ENCODE measurements around the gene HMGB3. TPM values are rescaled to one million over a fixed set of nuclear protein-coding genes. Genes with fewer than 3 reads are reported as not detected.

HMGB3 gene
- total RNA-seq, 1 experiment from 2014 or later: 95.0 TPM

DNA sequence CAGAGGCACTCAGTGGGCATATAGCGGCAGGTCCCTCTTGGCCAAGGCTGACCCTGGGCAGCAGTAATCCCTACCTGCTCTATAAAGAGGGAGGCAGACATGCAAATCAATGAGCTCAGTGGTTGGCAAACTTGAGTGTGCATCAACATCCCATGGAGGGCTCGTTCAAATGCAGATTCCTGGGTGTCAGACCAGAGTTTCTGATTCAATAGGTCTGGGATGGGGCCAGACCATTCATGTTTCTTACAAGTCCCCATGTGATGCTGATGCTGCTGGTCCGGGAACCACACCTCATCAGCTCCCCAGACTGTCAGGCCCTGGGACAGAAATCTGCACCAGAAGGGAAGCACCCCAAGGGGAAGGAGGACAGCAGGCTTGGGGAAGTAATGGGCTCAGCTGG, 38.9 kb upstream of the HMGB3 start:
- DNase-seq (no peak), ATAC-seq (no peak)
- no peak overlapping the region for H3K4me2 ChIP-seq (ENCODE audit: low read length)
- CTCF ChIA-PET: no interaction called here
- TF ChIP-seq EZH2 (IDR thresholded peaks at IDR 0.05; ENCODE audit: low read length, unreplicated experiment) (no peak), EZH2phosphoT487 (IDR thresholded peaks at IDR 0.05; ENCODE audit: borderline replicate concordance, low read length) (no peak)
- TF ChIP-seq, protein P1, sequence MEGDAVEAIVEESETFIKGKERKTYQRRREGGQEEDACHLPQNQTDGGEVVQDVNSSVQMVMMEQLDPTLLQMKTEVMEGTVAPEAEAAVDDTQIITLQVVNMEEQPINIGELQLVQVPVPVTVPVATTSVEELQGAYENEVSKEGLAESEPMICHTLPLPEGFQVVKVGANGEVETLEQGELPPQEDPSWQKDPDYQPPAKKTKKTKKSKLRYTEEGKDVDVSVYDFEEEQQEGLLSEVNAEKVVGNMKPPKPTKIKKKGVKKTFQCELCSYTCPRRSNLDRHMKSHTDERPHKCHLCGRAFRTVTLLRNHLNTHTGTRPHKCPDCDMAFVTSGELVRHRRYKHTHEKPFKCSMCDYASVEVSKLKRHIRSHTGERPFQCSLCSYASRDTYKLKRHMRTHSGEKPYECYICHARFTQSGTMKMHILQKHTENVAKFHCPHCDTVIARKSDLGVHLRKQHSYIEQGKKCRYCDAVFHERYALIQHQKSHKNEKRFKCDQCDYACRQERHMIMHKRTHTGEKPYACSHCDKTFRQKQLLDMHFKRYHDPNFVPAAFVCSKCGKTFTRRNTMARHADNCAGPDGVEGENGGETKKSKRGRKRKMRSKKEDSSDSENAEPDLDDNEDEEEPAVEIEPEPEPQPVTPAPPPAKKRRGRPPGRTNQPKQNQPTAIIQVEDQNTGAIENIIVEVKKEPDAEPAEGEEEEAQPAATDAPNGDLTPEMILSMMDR (conservative IDR thresholded peaks at IDR 0.05; ENCODE audit: low read depth, low read length): no peak
- POLR2A ChIA-PET (ENCODE audit: unreplicated experiment): no interaction called here
- no peak overlapping the region for H3K4me3 ChIP-seq (ENCODE audit: low read length)
- no peaks in the 10 kb centered on the region for H3K4me1 ChIP-seq (ENCODE audit: insufficient read depth, low read length)
- intact Hi-C loops (cut with micrococcal nuclease): no loop called here
- H3K27ac ChIP-seq (ENCODE audit: low read length): no peak overlapping the region
- H4K20me1 ChIP-seq (ENCODE audit: low read length): no peaks in the 10 kb centered on the region
- H3K9me2 ChIP-seq (replicated peaks; ENCODE audit: low read length): no peaks in the 10 kb centered on the region
- H3K9me3 ChIP-seq (ENCODE audit: low read length): no peaks in the 10 kb centered on the region
- no peaks in the 10 kb centered on the region for H3K36me3 ChIP-seq (ENCODE audit: low read depth, low read length)
- H2AFZ ChIP-seq (ENCODE audit: low read length): no peak overlapping the region
- peaks cover 10% of the 10 kb centered on the region; the same call in 1 of the 2 replicates for H3K27me3 ChIP-seq (ENCODE audit: low read length)
- H3K79me2 ChIP-seq (ENCODE audit: low read length): no peaks in the 10 kb centered on the region
- no TSS peak for BruUV-seq (replicated peaks)
- no peak overlapping the region for H3K9ac ChIP-seq (ENCODE audit: low read length)
- H3F3A ChIP-seq (ENCODE audit: low read length, unreplicated experiment): no peaks in the 10 kb centered on the region

DNA sequence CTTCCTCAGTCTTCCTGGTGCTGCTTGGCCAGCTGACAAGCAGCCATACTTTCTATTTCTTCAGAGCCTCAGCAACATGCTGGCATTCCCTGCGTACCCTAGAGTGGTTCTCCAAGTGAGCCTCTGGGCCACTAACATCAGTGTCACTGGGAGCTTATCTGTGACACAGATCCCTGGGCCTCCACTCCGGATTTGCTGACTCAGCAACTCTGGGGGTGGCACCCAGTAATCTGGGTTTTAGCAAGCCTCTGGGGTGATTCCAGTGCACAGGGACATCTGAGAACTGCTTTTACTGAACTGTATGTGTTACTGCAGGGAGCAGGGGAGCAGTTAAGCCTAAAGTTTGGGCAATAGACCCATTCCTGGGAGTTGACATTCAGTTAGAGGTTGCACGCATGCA, 28.2 kb upstream of the HMGB3 start:
- Histone ChIP-seq H4K20me1 (ENCODE audit: low read length) (no peaks in the 10 kb centered on the region), H3K4me3 (ENCODE audit: low read length) (no peak overlapping the region), H3K9me3 (ENCODE audit: low read length) (no peaks in the 10 kb centered on the region), H3K79me2 (ENCODE audit: low read length) (no peaks in the 10 kb centered on the region), H3K27me3 (ENCODE audit: low read length) (no peaks in the 10 kb centered on the region), H3K4me1 (ENCODE audit: insufficient read depth, low read length) (no peaks in the 10 kb centered on the region), H3K36me3 (ENCODE audit: low read depth, low read length) (no peaks in the 10 kb centered on the region), H2AFZ (ENCODE audit: low read length) (no peak overlapping the region), H3K9ac (ENCODE audit: low read length) (no peak overlapping the region), H3F3A (ENCODE audit: low read length, unreplicated experiment) (no peaks in the 10 kb centered on the region), H3K9me2 (replicated peaks; ENCODE audit: low read length) (no peaks in the 10 kb centered on the region), H3K4me2 (ENCODE audit: low read length) (no peak overlapping the region), H3K27ac (ENCODE audit: low read length) (no peak overlapping the region)
- ATAC-seq (no peak), DNase-seq (no peak)
- intact Hi-C loops (cut with micrococcal nuclease): no loop called here
- CTCF ChIA-PET: no interaction called here
- no TSS peak for BruUV-seq (replicated peaks)
- POLR2A ChIA-PET (ENCODE audit: unreplicated experiment): no interaction called here
- no peak for TF ChIP-seq EZH2phosphoT487 (IDR thresholded peaks at IDR 0.05; ENCODE audit: borderline replicate concordance, low read length)
- no peak for TF ChIP-seq EZH2 (IDR thresholded peaks at IDR 0.05; ENCODE audit: low read length, unreplicated experiment)
- TF ChIP-seq, protein P1 (conservative IDR thresholded peaks at IDR 0.05; ENCODE audit: low read depth, low read length): no peak

DNA sequence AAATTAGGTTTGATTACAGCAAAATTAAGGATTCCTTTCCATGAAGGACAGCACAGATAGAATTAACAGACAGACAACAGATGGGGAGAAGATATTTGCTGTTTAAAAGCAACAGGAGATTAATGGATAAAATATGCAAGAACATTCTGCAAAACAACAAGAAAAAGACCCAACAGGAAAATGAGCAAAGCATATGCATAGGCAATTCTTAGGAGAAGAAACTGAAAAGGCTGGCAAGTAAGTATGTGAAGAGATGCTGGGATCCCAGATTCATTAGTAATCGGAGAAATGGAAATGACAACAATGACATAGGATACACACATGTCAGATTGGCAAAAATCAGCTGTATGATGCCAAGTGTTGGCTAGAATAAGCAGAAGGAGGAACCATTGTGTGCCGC, 27.5 kb upstream of the HMGB3 start:
- TF ChIP-seq EZH2phosphoT487 (IDR thresholded peaks at IDR 0.05; ENCODE audit: borderline replicate concordance, low read length) (no peak), EZH2 (IDR thresholded peaks at IDR 0.05; ENCODE audit: low read length, unreplicated experiment) (no peak)
- TF ChIP-seq, protein P1 (conservative IDR thresholded peaks at IDR 0.05; ENCODE audit: low read depth, low read length): no peak
- no peak overlapping the region for H3K9ac ChIP-seq (ENCODE audit: low read length)
- H3K4me1 ChIP-seq (ENCODE audit: insufficient read depth, low read length): no peaks in the 10 kb centered on the region
- H3K9me2 ChIP-seq (replicated peaks; ENCODE audit: low read length): no peaks in the 10 kb centered on the region
- H3F3A ChIP-seq (ENCODE audit: low read length, unreplicated experiment): no peaks in the 10 kb centered on the region
- H3K9me3 ChIP-seq (ENCODE audit: low read length): no peaks in the 10 kb centered on the region
- intact Hi-C loops (cut with micrococcal nuclease): no loop called here
- no peak overlapping the region for H3K4me3 ChIP-seq (ENCODE audit: low read length)
- no peaks in the 10 kb centered on the region for H3K36me3 ChIP-seq (ENCODE audit: low read depth, low read length)
- BruUV-seq (replicated peaks): no TSS peak
- no peak overlapping the region for H3K27ac ChIP-seq (ENCODE audit: low read length)
- CTCF ChIA-PET: no interaction called here
- H4K20me1 ChIP-seq (ENCODE audit: low read length): no peaks in the 10 kb centered on the region
- POLR2A ChIA-PET (ENCODE audit: unreplicated experiment): no interaction called here
- no peaks in the 10 kb centered on the region for H3K27me3 ChIP-seq (ENCODE audit: low read length)
- no peaks in the 10 kb centered on the region for H3K79me2 ChIP-seq (ENCODE audit: low read length)
- DNase-seq (no peak), ATAC-seq (no peak)
- H3K4me2 ChIP-seq (ENCODE audit: low read length): no peak overlapping the region
- no peak overlapping the region for H2AFZ ChIP-seq (ENCODE audit: low read length)

Measured in PC-3 (cell line).